Thyroid gland (tissue), 4 donors: Measurements from ENCODE around the gene GFOD2.

Source experiments
- CTCF ChIP-seq, 6 experiments: fragments of 200-600 bp in 3 of 6; fragments of 450-650 bp in 3 of 6; sonication (generic) in 3 of 6; IDR thresholded peaks; one replicate each; pipeline ENCODE4 v1.5.1; 2016 to 2019; ENCODE audit warnings: antibody characterized with exemption in 6 of 6, mild to moderate bottlenecking in 2 of 6, inconsistent platforms in 1 of 6, moderate library complexity in 1 of 6
- POLR2A ChIP-seq, 2 donors: fragments of 450-650 bp; IDR thresholded peaks; one replicate each; pipeline ENCODE4 v1.6.1; 2017; ENCODE audit warnings: antibody characterized with exemption in 2 of 2, mild to moderate bottlenecking in 2 of 2, moderate library complexity in 1 of 2

DNA sequence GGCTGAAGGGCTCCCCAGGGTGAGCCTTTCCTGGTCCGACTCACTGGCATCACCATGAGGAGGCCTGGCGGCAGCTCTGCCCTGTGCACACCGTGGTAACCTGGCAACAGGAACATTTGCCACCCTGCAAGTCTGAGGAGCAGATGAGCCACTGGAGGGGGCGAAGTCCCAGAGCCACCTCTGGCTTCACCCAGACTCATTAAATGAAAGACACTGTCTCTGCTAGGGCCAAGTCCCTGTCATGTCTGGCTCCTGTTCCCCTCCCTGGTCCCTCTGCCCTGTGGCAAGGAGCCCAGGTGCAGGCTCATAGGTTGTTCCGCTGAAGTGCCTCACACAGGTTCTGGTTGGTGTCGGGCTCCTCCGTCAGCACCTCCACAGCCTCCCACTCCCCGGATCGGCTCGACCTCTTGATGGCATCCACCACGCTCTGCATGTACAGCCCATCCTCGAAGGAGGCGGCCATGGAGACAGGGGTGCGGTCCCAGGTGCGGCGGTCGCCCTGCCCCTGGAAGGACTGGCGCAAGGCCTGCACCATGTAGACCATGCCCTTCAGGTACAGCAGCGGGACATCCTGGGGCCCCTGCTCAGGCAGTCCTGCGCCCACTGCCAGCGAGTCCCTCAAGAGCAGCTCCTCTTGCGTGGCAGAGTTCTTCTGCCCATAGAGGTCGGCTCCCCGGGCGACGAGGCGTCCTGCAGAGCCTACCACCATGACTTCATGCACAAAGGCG, 44.1 kb downstream of the GFOD2 start:
- no peak for TF ChIP-seq CTCF (IDR thresholded peaks at IDR 0.05)
- no peak for TF ChIP-seq POLR2A (IDR thresholded peaks at IDR 0.05)
